ENCODE data around the gene OR9Q1.

GRCh38 chr11:58164389-58164788 lies 140.7 kb downstream of the OR9Q1 start:
- TF ChIP-seq, protein P1, sequence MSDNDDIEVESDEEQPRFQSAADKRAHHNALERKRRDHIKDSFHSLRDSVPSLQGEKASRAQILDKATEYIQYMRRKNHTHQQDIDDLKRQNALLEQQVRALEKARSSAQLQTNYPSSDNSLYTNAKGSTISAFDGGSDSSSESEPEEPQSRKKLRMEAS (IDR thresholded peaks at IDR 0.05), result no peak
- TF ChIP-seq, protein P2, sequence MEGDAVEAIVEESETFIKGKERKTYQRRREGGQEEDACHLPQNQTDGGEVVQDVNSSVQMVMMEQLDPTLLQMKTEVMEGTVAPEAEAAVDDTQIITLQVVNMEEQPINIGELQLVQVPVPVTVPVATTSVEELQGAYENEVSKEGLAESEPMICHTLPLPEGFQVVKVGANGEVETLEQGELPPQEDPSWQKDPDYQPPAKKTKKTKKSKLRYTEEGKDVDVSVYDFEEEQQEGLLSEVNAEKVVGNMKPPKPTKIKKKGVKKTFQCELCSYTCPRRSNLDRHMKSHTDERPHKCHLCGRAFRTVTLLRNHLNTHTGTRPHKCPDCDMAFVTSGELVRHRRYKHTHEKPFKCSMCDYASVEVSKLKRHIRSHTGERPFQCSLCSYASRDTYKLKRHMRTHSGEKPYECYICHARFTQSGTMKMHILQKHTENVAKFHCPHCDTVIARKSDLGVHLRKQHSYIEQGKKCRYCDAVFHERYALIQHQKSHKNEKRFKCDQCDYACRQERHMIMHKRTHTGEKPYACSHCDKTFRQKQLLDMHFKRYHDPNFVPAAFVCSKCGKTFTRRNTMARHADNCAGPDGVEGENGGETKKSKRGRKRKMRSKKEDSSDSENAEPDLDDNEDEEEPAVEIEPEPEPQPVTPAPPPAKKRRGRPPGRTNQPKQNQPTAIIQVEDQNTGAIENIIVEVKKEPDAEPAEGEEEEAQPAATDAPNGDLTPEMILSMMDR (IDR thresholded peaks at IDR 0.05; ENCODE audit: low read depth, low read length, missing input control), result no peak
- TF ChIP-seq RAD21 (IDR thresholded peaks at IDR 0.05) (no peak), SP1 (IDR thresholded peaks at IDR 0.05) (no peak), YY1 (IDR thresholded peaks at IDR 0.05) (no peak), ATF3 (IDR thresholded peaks at IDR 0.05) (no peak), TAF1 (conservative IDR thresholded peaks at IDR 0.05) (no peak), HNF4A (conservative IDR thresholded peaks at IDR 0.05) (no peak), REST (IDR thresholded peaks at IDR 0.05) (no peak), JUND (IDR thresholded peaks at IDR 0.05) (no peak), FOXA1 (IDR thresholded peaks at IDR 0.05) (no peak), RXRA (IDR thresholded peaks at IDR 0.05) (no peak)
- TF ChIP-seq, protein P3, sequence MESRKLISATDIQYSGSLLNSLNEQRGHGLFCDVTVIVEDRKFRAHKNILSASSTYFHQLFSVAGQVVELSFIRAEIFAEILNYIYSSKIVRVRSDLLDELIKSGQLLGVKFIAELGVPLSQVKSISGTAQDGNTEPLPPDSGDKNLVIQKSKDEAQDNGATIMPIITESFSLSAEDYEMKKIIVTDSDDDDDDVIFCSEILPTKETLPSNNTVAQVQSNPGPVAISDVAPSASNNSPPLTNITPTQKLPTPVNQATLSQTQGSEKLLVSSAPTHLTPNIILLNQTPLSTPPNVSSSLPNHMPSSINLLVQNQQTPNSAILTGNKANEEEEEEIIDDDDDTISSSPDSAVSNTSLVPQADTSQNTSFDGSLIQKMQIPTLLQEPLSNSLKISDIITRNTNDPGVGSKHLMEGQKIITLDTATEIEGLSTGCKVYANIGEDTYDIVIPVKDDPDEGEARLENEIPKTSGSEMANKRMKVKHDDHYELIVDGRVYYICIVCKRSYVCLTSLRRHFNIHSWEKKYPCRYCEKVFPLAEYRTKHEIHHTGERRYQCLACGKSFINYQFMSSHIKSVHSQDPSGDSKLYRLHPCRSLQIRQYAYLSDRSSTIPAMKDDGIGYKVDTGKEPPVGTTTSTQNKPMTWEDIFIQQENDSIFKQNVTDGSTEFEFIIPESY (IDR thresholded peaks at IDR 0.05), result no peak
